ENCODE measurements around the gene DDR2.
"Not testable (repeated sequence)": the region's sequence is repeated elsewhere in the genome, so short reads cannot be mapped to it uniquely, and the experiment has no call there.

Gene DDR2

GRCh38 chr1:162719678-162720077 lies 87.4 kb downstream of the DDR2 start:
- DNase-seq (ENCODE audit: low read depth in 1 of 2, low spot score in 1 of 2) = no peak

DNA sequence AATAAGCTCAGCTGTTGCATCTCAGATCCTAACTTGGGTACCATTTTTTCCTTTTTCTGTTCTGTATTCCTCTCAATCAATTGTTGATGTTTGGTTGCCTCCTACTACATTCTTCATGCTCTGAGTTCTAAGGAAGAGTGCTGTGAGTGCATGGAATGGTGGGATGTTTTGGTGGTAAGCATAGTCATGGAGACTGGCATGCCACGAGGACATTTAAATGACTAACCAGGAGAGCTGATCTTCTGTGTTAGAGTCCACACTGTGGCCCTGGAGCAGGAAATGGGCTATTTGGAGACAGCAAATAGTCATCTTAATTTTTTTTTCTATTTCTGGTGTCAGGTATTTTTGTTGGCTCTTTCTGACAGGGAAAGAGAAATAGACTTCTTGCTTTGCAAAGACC lies 88.7 kb downstream of the DDR2 start:
- DNase-seq (ENCODE audit: low read depth in 1 of 2, low spot score in 1 of 2) = no peak

- no peak for DNase-seq (ENCODE audit: low read depth in 1 of 2, low spot score in 1 of 2)
These were observed 89.2 kb downstream of the DDR2 start for GRCh38 chr1:162721471-162721870.

GRCh38 chr1:162722036-162722435 lies 89.8 kb downstream of the DDR2 start:
- no peak for DNase-seq (ENCODE audit: low read depth in 1 of 2, low spot score in 1 of 2)

- DNase-seq (ENCODE audit: low read depth in 1 of 2, low spot score in 1 of 2) = no peak
These were observed 92.4 kb downstream of the DDR2 start for GRCh38 chr1:162724583-162725120.

- no peak for DNase-seq (ENCODE audit: low read depth in 1 of 2, low spot score in 1 of 2)
These were observed 93.1 kb downstream of the DDR2 start for GRCh38 chr1:162725301-162725837.

GRCh38 chr1:162726555-162726954 lies 94.3 kb downstream of the DDR2 start:
- no peak for DNase-seq (ENCODE audit: low read depth in 1 of 2, low spot score in 1 of 2)

- not testable (repeated sequence) for DNase-seq (ENCODE audit: low read depth in 1 of 2, low spot score in 1 of 2)
These were observed 95.2 kb downstream of the DDR2 start for GRCh38 chr1:162727493-162727892.

GRCh38 chr1:162728573-162728972 lies 96.3 kb downstream of the DDR2 start:
- no peak for DNase-seq (ENCODE audit: low read depth in 1 of 2, low spot score in 1 of 2)

DNA sequence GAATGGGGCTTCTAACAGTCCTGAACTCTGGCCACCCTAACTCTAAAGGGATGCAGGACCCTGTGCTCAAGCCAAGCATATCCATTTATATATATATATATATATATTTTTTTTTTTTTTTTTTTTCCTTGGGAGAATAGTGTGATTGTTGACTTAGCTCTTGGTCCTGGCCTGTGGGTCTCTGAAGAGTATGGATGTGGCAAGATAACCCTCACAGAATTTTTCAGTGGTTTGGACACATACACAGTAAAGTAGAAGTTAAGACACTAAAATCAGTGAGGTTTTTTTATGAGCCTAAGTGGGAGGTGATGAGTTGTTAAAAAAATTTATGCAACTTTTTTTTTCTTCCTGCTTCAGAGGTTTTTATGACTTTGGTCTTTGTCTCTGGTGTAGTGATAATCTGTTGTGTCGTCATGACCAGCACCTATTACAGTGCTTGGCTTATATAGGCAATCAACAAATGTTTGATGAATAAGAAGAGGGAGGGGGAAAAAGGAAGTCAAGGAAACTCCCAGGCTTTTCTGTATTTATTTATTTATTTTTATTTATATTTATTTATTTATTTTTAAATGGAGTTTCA lies 97.0 kb downstream of the DDR2 start:
- DNase-seq (ENCODE audit: low read depth in 1 of 2, low spot score in 1 of 2) = not testable (repeated sequence)

- no peak for DNase-seq (ENCODE audit: low read depth in 1 of 2, low spot score in 1 of 2)
These were observed 99.8 kb downstream of the DDR2 start for GRCh38 chr1:162732094-162732493.

- no peak for DNase-seq (ENCODE audit: low read depth in 1 of 2, low spot score in 1 of 2)
These were observed 100.5 kb downstream of the DDR2 start for GRCh38 chr1:162732566-162733335.

- DNase-seq (ENCODE audit: low read depth in 1 of 2, low spot score in 1 of 2) = no peak
These were observed 101.0 kb downstream of the DDR2 start for GRCh38 chr1:162733336-162733590.

DNA sequence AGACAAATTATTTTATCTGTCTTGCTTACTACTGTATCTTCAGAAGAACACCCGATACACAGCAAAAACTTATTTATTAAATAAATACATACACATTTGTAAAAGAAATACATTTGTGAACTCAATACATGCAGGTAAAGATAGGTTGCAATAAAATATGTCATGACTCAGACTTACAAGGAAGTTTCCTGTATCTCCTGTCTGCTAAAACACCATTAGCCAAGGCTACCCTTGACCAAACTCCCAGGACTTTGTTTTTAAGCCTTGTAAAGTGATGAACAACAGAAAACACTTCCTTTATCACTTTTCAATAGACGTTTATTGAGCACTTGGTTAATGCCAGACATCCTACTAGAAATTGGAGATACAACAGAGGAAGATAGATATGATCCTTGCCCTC lies 101.8 kb downstream of the DDR2 start:
- DNase-seq (ENCODE audit: low read depth in 1 of 2, low spot score in 1 of 2) = no peak

GRCh38 chr1:162736184-162736583 lies 103.9 kb downstream of the DDR2 start:
- no peak for DNase-seq (ENCODE audit: low read depth in 1 of 2, low spot score in 1 of 2)

DNA sequence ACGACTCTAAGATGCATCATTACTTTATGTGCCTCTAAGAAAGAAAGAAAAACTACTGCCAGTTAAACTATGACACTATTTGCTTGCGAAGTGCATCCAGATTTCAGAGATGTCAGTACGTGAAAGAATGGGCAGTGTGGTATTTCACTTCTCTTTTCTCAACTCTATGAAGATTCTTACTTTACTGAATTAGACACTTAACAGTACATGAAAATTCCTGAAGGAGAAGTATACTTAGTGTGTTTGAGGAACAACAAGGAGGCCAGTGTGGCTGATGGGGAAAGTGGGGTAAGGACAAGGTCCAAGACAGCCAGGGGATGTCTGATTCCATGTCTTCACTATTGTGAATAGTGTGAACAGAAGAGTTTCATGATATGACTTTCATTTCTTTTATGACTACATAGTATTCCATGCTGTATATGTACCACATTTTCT lies 104.4 kb downstream of the DDR2 start:
- no peak for DNase-seq (ENCODE audit: low read depth in 1 of 2, low spot score in 1 of 2)

GRCh38 chr1:162740755-162741154 lies 108.5 kb downstream of the DDR2 start:
- DNase-seq (ENCODE audit: low read depth in 1 of 2, low spot score in 1 of 2) = no peak

DNA sequence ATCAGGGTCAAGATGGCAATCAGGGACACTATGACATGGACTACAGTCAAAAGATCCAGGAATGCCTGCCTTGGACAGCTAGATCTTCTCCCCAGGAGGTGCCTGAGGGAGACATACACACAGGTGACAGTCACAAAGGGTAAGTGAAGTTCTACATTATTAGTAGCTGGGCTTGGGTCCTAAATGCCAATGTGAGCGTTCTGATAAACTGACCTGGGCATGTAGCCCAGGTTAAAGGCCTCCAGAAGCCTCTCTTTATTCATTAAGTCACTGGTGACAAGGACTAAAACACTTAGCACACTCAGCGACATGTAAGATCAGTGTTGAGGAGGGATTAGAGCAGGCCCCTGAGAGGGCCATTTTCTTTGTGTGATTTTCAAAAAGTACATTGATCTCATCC lies 109.3 kb downstream of the DDR2 start:
- no peak for DNase-seq (ENCODE audit: low read depth in 1 of 2, low spot score in 1 of 2)

DNA sequence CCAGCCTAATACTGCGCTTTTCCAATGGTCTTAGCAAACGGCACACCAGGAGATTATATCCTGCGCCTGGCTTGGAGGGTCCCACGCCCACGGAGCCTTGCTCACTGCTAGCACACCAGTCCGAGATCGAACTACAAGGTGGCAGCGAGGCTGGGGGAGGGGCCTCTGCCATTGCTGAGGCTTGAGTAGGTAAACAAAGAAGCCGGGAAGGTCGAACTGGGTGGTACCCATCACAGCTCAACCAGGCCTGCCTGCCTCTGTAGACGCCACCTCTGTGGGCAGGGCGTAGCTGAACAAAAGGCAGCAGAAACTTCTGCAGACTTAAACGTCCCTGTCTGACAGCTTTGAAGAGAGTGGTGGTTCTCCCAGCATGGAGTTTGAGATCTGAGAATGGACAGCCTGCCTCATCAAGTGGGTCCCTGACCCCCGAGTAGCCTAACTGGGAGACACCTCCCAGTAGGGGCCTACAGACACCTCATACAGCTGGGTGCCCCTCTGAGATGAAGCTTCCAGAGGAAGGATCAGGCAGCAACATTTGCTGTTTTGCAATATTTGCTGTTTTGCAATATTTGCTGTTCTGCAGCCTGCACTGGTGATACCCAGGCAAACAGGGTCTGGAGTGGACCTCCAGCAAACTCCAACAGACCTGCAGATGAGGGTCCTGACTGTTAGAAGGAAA lies 114.1 kb downstream of the DDR2 start:
- not testable (repeated sequence) for DNase-seq (ENCODE audit: low read depth in 1 of 2, low spot score in 1 of 2)

- DNase-seq (ENCODE audit: low read depth in 1 of 2, low spot score in 1 of 2) = no peak
These were observed 120.9 kb downstream of the DDR2 start for GRCh38 chr1:162753001-162753658.

DNA sequence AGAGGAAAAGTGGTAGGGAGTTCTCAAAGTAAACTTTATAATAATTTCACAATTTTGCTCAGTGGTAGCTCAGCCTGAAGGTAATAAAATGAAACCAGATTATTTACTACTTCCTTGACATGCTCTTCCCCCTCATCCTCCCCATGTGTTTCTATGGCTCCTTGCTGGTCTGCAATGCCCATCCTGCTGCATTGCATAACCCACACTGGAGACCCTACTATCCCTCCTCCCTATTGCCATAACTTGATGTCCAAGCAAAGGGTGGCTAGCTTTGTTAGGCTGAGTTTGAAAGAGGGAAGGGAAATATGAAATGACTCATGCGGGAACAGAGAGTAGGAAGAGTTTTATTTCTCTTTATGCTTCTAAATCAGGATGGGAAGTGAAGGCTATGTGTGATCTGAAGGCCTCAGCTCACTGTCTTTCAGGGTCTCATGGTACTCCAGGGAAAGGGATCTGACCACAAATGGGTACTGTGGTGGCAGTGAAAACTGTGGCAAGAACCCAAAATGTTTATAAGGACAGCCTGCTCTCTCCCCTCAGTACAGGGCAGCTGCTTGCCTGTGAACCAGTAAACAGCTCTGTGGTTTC lies 121.8 kb downstream of the DDR2 start:
- DNase-seq (ENCODE audit: low read depth in 1 of 2, low spot score in 1 of 2) = no peak
